ENCODE data around the gene QSOX1. TPM values are rescaled to one million over a fixed set of nuclear protein-coding genes. Genes with fewer than 3 reads are reported as not detected.

QSOX1 gene
- total and polyA plus RNA-seq, 8 donors = 145 to 482 (median 190) TPM

GRCh38 chr1:180185971-180186645, 31.4 kb downstream of the QSOX1 start:
- ATAC-seq (no peak), DNase-seq (no peak)
- intact Hi-C loops (cut with DNase I) = loop anchor here in 1 of 2 donors (10.0 kb wide), 1 partner anchor 299 kb away; no protein-coding TSS in a partner anchor
- Histone ChIP-seq H3K27me3 (no peaks in the 10 kb centered on the region), H3K4me3 (no peak overlapping the region), H3K36me3 (peaks cover 0 to 99% of the 10 kb centered on the region in 2 donors), H3K9me3 (no peaks in the 10 kb centered on the region), H3K27ac (no peak overlapping the region), H3K4me1 (no peaks in the 10 kb centered on the region)
- no peak for TF ChIP-seq CTCF (IDR thresholded peaks at IDR 0.05)

- DNase-seq (no peak), ATAC-seq (no peak)
- Histone ChIP-seq H3K4me3 (no peak overlapping the region), H3K27me3 (no peaks in the 10 kb centered on the region), H3K36me3 (peaks cover 0 to 99% of the 10 kb centered on the region in 2 donors), H3K27ac (no peak overlapping the region), H3K4me1 (no peaks in the 10 kb centered on the region), H3K9me3 (no peaks in the 10 kb centered on the region)
- intact Hi-C loops (cut with DNase I) = loop anchor here in 1 of 2 donors (10.0 kb wide), 1 partner anchor 298 kb away; no protein-coding TSS in a partner anchor
- no peak for TF ChIP-seq CTCF (IDR thresholded peaks at IDR 0.05)
These were observed 32.2 kb downstream of the QSOX1 start for GRCh38 chr1:180186831-180187230.

- no peak overlapping the region for H3K27ac ChIP-seq
- intact Hi-C loops (cut with DNase I) = loop anchor here in 1 of 2 donors (10.0 kb wide), 1 partner anchor 297 kb away; no protein-coding TSS in a partner anchor
- peaks cover 0 to 99% of the 10 kb centered on the region in 2 donors for H3K36me3 ChIP-seq
These were observed 33.0 kb downstream of the QSOX1 start for GRCh38 chr1:180187626-180188025.

GRCh38 chr1:180188091-180188506, 33.4 kb downstream of the QSOX1 start:
- intact Hi-C loops (cut with DNase I) = loop anchor here in 1 of 2 donors (10.0 kb wide), 1 partner anchor 297 kb away; no protein-coding TSS in a partner anchor
- H3K27me3 ChIP-seq = no peaks in the 10 kb centered on the region
- peak; percentile 45 to 46 for TF ChIP-seq CTCF (IDR thresholded peaks at IDR 0.05)
- peaks cover 0 to 99% of the 10 kb centered on the region in 2 donors for H3K36me3 ChIP-seq
- H3K9me3 ChIP-seq = no peaks in the 10 kb centered on the region
- H3K27ac ChIP-seq = no peak overlapping the region
- no peaks in the 10 kb centered on the region for H3K4me1 ChIP-seq
- ATAC-seq (peak; percentile 72), DNase-seq (peak in 3 of 4 donors; percentile 23 to 68 (median 46))
- H3K4me3 ChIP-seq = no peak overlapping the region

More at GRCh38 chr1:180187626-180188025, 33.0 kb downstream of the QSOX1 start:
- H3K4me3 ChIP-seq = no peak overlapping the region
- H3K4me1 ChIP-seq = no peaks in the 10 kb centered on the region
- H3K27me3 ChIP-seq = no peaks in the 10 kb centered on the region
- DNase-seq (no peak), ATAC-seq (no peak)
- no peaks in the 10 kb centered on the region for H3K9me3 ChIP-seq
- no peak for TF ChIP-seq CTCF (IDR thresholded peaks at IDR 0.05)

- TF ChIP-seq CTCF (IDR thresholded peaks at IDR 0.05) = no peak
- H3K4me3 ChIP-seq = no peak overlapping the region
- intact Hi-C loops (cut with DNase I) = loop anchor here in 1 of 2 donors (10.0 kb wide), 1 partner anchor 296 kb away; no protein-coding TSS in a partner anchor
- no peak for ATAC-seq
- DNase-seq = no peak
- no peaks in the 10 kb centered on the region for H3K9me3 ChIP-seq
- peaks cover 0 to 99% of the 10 kb centered on the region in 2 donors for H3K36me3 ChIP-seq
- H3K4me1 ChIP-seq = no peaks in the 10 kb centered on the region
- no peak overlapping the region for H3K27ac ChIP-seq
- no peaks in the 10 kb centered on the region for H3K27me3 ChIP-seq
These were observed 34.1 kb downstream of the QSOX1 start for GRCh38 chr1:180188684-180189175.

Measured in left lung (tissue), 10 donors.